Omental fat pad (tissue), 4 donors: ENCODE results near the gene MYLK. TPM values are rescaled to one million over a fixed set of nuclear protein-coding genes. Genes with fewer than 3 reads are reported as not detected.
"Not testable (repeated sequence)": the region's sequence is repeated elsewhere in the genome, so short reads cannot be mapped to it uniquely, and the experiment has no call there.

ENCODE experiments used
- ATAC-seq: fragments of 150-250 bp; one replicate; pipeline ENCODE4 v1.9.1; 2016; ENCODE audit warnings: mild to moderate bottlenecking, moderate library complexity; ENCODE audit not compliant: low FRiP score
- DNase-seq: peaks from one replicate; pipeline ENCODE4 v3.0.0-alpha.2; 2019; ENCODE audit warnings: low spot score
- total RNA-seq, 4 donors: library from RNA; depleted of rRNA; stranded (reverse); fragments of >200 nt; gene quantifications; one replicate each; pipeline ENCODE4 v1.1.0, GENCODE V29; 2016
- TF ChIP-seq, protein P1 (sequence below), 3 donors: fragments of 450-650 bp; IDR thresholded peaks; one replicate each; pipeline ENCODE4 v1.5.1; 2016 to 2017; ENCODE audit warnings: antibody characterized with exemption in 3 of 3, mild to moderate bottlenecking in 3 of 3, moderate library complexity in 2 of 3

The MYLK gene
- total RNA-seq, 4 donors from 2014 or later: 26.8 to 188 (median 56.9) TPM

DNA sequence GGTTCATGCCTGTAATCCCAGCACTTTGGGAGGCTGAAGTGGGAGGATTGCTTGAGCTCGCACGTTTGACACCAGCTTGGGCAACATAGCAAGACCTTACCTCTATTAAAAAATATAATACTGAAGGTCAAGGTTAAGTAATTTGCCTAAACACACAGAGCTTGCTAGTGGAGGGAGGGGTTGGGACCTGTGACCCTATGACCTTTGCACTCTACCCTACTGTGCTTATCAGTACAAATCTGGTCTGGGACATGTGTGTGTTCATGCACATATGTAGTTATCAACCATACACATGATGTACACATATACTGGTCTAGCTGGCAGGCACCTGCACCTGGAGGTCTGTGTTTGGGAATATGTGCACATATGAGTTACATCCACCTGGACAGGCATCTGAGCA is 181.4 kb downstream of the MYLK start:
- DNase-seq (no peak), ATAC-seq (no peak)
- TF ChIP-seq, protein P1, sequence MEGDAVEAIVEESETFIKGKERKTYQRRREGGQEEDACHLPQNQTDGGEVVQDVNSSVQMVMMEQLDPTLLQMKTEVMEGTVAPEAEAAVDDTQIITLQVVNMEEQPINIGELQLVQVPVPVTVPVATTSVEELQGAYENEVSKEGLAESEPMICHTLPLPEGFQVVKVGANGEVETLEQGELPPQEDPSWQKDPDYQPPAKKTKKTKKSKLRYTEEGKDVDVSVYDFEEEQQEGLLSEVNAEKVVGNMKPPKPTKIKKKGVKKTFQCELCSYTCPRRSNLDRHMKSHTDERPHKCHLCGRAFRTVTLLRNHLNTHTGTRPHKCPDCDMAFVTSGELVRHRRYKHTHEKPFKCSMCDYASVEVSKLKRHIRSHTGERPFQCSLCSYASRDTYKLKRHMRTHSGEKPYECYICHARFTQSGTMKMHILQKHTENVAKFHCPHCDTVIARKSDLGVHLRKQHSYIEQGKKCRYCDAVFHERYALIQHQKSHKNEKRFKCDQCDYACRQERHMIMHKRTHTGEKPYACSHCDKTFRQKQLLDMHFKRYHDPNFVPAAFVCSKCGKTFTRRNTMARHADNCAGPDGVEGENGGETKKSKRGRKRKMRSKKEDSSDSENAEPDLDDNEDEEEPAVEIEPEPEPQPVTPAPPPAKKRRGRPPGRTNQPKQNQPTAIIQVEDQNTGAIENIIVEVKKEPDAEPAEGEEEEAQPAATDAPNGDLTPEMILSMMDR (IDR thresholded peaks at IDR 0.05): no peak

DNA sequence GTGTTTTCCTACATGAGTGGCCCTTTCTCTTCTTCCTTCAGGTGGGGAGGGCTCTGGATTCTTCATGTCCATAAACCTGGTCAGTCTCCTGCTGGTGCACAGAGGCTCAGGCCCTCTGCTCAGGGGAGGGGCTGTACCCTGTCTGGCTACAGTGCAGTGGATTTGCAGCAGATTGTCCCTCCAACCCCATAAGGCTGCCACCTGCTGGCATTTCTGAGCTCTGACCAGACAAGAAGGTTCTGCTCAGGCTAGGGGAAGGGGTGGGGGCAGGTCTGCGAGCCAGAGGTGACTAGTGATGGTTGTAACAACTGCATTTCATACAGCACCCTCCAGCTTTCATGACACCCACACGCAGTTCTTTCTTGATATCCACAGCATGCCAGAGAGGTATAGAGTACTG is 182.1 kb downstream of the MYLK start:
- DNase-seq, ATAC-seq: not testable (repeated sequence)

DNA sequence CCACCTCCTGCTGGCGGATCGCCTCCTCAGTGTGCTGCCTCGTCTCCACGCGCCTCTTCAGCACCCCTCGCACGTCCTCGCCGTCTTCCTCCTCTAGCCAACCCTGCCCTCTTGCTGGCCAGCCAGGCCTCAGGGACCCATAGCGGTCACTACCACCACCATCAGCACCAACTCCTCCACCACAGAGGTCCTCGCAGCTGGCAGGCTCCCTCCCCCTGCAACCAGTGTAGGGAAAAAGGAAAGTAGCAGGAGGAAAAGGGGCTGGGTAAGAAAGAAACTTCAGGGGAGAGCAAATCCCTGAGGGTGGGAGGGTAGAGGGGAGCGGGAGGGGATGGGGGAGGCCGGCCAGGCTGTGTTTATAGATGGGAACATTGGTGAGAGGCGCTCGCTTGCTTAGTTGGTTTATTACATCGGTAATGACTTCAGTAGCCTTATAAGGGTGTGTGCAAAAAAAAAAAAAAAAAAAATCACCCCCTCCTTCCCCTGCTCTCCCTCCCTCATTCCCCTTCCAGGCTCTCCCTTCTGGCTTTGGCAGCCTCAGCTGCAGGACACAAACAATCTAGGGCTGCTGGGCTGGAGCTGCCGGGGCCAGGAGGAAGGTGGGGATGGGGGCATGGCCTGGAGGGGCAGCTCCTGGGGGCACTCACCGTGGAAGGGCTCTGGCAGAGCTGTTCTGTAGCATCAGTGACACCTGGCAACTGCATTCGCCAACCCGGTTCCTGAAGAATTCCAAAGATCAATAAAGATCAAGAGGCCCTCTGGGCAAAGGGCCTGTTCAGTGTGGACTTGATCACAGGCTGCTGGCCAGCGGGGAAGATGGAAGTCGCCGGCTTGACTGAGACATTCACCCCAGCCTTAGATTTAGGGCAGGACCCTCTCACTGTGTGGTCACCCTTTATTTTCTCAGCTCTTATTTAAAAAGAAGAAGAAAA is 183.1 kb downstream of the MYLK start:
- DNase-seq: no peak
- TF ChIP-seq, protein P1 (IDR thresholded peaks at IDR 0.05): no peak
- ATAC-seq: no peak

DNA sequence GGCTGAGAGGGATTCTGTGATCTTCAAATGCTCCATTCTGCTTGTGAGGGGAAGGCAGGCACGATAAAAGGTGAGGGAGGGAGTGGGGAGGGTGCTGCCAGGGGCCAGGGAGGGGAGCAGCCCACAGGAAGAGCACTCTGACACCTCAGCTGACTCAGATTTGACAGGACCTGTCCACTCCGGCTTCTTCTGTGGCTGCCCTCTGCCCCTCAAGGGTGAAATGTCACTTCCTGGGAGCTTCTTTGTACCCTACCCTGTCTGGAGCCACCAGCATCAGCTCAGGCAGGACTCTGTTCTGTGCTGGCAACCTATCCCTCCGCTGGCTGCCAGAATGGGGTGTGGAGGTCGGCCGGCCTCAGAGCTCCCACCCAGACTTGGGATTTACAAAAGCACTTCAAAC is 185.3 kb downstream of the MYLK start:
- no peak for DNase-seq
- TF ChIP-seq, protein P1 (IDR thresholded peaks at IDR 0.05): no peak
- no peak for ATAC-seq

DNA sequence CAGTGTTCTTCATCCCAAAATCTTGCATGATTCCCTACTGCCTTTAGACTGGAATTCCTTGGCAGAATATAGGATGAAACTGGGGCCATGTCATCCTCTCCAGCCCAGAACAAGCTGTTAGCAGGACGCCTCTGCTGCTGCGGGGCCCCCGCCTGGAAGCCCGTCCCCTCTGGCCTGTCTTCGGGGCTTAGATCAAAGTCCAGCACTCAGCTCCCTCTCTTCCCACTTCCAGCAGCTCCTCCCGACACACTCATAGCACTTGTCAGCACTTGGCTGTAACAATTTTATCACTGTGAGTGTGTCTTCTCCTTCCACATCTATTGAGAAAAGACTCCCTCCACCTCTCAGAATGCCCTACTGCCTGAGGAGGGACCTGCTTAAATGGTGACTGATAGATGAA is 187.3 kb downstream of the MYLK start:
- no peak for ATAC-seq
- TF ChIP-seq, protein P1 (IDR thresholded peaks at IDR 0.05): no peak
- no peak for DNase-seq

DNA sequence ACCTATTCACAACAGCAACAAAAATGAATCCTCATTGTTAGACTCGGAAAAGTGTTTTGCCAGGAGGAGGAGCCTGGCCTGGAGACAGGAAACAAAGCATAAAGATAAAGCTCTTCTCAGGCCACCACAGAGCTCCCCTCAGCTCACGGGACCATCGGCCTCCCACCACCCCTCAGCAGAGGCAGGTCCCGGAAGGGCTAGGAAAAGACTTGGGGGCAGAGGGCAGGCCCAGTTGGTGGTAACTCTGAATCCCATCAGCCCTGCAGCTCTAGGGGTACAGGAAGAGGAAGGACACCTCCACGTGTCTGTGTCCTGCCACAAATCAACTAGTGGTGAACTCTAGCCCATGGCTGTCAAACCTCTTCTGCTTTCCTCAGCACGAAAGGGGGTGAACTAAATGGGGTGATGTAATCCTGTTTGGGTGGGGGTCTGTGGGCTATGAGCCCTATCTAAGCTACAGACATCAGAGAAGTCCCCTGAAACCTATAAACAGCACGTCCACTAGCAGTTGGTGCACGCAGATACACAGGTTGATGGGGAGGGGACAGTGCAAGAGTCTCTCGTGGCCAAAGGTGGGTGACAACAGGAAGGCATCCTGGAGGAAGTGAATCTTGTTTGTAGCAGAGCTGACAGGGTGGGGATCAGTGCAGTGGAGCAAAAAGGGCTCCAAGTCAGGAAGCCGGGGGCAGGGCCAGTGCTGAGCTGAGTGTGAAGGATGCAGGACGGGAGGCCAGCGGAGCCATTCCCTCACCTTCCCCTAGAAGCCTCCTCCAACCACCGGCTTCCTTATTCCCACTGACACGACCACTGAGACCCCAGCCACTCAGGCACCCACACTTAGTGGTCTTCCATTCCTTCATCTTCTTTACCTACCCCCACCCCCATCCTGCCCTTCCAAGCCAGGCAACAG is 188.1 kb downstream of the MYLK start:
- no peak for ATAC-seq
- TF ChIP-seq, protein P1 (IDR thresholded peaks at IDR 0.05): no peak
- no peak for DNase-seq

DNA sequence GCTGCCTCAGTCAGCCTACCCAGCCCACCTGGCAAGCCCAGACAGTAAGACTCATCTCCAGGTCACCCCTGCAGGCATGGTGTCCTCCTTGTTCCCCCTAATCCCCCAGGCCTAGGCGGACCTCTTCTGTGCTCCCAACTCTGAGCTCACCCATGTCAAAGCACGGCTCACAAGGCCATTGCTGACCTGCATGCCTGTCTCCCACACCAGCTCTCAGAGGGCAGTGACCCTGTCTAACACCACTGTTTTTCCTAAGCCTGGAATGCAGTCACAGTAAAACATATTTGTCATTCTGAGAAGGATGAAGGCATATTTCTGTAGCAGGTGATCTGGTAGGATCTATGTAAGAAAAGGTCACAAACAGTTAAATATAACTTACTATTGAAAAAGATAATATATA is 189.0 kb downstream of the MYLK start:
- DNase-seq: no peak
- TF ChIP-seq, protein P1 (IDR thresholded peaks at IDR 0.05): no peak
- ATAC-seq: no peak
